LNCaP clone FGC (cell line): Measurements from ENCODE around the gene TMEM47.

Experiments
- DNase-seq: peaks from one replicate; pipeline ENCODE4 v3.0.0-alpha.2; 2011; ENCODE audit warnings: low read depth
- H3K4me3 ChIP-seq: 2 replicates; pipeline ENCODE4 v1.5.1; 2011; ENCODE audit warnings: mild to moderate bottlenecking, low read depth, low read length, control low read depth
- TF ChIP-seq, protein P1 (sequence below): IDR thresholded peaks from 2 replicates; pipeline ENCODE4 v1.5.1; 2012; ENCODE audit warnings: mild to moderate bottlenecking; ENCODE audit not compliant: control insufficient read depth, insufficient read depth; ENCODE audit errors: extremely low read depth

TMEM47 gene

GRCh38 chrX:34632384-34632783 is 24.7 kb downstream of the TMEM47 start:
- no peak for DNase-seq
- H3K4me3 ChIP-seq, result no peak overlapping the region
- TF ChIP-seq, protein P1, sequence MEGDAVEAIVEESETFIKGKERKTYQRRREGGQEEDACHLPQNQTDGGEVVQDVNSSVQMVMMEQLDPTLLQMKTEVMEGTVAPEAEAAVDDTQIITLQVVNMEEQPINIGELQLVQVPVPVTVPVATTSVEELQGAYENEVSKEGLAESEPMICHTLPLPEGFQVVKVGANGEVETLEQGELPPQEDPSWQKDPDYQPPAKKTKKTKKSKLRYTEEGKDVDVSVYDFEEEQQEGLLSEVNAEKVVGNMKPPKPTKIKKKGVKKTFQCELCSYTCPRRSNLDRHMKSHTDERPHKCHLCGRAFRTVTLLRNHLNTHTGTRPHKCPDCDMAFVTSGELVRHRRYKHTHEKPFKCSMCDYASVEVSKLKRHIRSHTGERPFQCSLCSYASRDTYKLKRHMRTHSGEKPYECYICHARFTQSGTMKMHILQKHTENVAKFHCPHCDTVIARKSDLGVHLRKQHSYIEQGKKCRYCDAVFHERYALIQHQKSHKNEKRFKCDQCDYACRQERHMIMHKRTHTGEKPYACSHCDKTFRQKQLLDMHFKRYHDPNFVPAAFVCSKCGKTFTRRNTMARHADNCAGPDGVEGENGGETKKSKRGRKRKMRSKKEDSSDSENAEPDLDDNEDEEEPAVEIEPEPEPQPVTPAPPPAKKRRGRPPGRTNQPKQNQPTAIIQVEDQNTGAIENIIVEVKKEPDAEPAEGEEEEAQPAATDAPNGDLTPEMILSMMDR, result no peak

DNA sequence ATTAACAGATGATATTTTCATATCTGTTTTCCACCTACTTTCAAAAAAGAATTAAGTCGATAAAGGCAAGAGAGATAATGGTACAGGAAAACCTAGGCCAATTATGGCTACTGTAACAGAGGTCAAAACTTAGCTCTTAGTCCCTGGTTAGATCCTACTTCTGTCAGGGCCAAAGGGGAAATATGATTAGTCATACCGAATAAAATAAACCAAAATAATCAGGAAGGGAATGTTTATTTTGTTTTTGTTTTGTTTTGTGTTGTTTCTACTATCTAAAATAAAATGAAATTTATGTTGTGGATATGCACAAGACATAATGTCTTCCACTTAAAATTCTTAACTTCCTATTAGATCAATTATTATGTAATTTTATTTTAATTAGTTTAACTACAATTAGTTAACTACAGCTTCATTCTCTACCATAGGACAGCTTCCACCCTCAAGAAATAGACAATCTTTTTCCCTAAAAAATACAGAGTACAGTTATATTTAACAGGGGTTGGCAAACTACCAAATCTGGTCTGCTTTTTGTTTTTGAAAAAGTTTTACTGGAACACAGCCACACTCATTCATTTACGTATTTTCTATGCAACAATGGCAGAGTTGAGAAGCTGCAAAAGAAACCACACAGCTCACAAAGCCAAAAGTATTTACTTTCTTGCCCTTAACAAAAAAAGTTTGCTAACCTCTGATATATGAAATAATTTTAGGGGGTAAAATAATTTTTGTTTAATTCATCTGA is 25.4 kb downstream of the TMEM47 start:
- no peak overlapping the region for H3K4me3 ChIP-seq
- TF ChIP-seq, protein P1, result no peak
- DNase-seq, result no peak

DNA sequence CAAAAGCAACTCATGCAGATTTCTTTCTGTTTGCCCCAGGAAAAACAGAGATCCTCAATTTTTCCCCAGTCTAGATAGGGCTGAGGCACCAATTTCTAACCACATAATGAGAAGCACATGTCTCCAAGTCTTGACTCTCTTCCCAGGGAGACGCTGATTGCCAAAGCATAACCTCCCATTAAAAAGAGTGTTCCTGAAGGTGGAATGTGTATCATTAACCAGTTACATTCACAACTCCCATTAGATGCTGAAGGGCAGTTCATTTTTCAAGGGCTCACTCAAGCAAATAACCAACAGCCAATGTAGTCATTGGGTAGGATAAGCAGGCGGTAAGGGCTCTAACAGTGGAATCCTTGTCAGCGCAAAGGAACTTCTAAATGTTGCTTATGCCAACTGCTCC is 27.5 kb downstream of the TMEM47 start:
- TF ChIP-seq, protein P1, result no peak
- no peak overlapping the region for H3K4me3 ChIP-seq
- no peak for DNase-seq

DNA sequence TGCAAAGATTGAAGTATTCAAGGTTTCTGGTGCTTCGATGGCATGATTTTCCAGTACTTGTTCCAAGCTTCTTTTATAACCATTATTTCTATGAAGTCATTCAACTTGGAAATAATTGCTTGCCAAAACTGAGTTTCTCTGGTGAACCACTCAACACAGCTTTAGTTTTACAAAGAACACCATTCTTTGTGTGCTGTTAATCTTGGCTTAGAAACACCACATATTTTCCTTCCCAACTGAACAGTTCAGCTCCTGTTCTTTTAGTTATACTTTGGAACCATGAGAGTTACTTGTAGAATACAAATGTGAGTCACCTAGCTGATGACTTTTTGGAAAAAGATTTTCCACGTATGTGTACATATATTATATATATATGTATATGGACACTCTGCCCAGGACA is 32.7 kb downstream of the TMEM47 start:
- no peak for DNase-seq
- TF ChIP-seq, protein P1, result no peak

GRCh38 chrX:34619920-34620319 is 37.2 kb downstream of the TMEM47 start:
- no peak for DNase-seq
- H3K4me3 ChIP-seq, result no peak overlapping the region
- TF ChIP-seq, protein P1, result no peak

More for the DNA sequence above, 32.7 kb downstream of the TMEM47 start:
- no peak overlapping the region for H3K4me3 ChIP-seq

- no peak overlapping the region for H3K4me3 ChIP-seq
- DNase-seq, result no peak
- TF ChIP-seq, protein P1, result no peak
Observed at GRCh38 chrX:34612036-34612435, 45.0 kb downstream of the TMEM47 start.

GRCh38 chrX:34598362-34598761 is 58.7 kb downstream of the TMEM47 start:
- TF ChIP-seq, protein P1, result no peak
- no peak for DNase-seq
- no peak overlapping the region for H3K4me3 ChIP-seq
